Stomach (tissue), 4 donors: ENCODE data around the gene SLC6A12.

ENCODE experiments used
- POLR2A ChIP-seq, 4 donors: fragments of 450-650 bp; IDR thresholded peaks; one replicate each; pipeline ENCODE4 v1.6.1; 2016; ENCODE audit warnings: antibody characterized with exemption in 4 of 4, control low read depth in 2 of 4, mild to moderate bottlenecking in 1 of 4, moderate library complexity in 1 of 4
- TF ChIP-seq, protein P1 (sequence below), 7 experiments: fragments of 450-650 bp in 4 of 7; fragments of 200-600 bp in 3 of 7; sonication (generic) in 3 of 7; IDR thresholded peaks; one replicate each; pipeline ENCODE4 v1.5.1; 2016 to 2019; ENCODE audit warnings: antibody characterized with exemption in 7 of 7, control low read depth in 2 of 7, mild to moderate bottlenecking in 1 of 7

DNA sequence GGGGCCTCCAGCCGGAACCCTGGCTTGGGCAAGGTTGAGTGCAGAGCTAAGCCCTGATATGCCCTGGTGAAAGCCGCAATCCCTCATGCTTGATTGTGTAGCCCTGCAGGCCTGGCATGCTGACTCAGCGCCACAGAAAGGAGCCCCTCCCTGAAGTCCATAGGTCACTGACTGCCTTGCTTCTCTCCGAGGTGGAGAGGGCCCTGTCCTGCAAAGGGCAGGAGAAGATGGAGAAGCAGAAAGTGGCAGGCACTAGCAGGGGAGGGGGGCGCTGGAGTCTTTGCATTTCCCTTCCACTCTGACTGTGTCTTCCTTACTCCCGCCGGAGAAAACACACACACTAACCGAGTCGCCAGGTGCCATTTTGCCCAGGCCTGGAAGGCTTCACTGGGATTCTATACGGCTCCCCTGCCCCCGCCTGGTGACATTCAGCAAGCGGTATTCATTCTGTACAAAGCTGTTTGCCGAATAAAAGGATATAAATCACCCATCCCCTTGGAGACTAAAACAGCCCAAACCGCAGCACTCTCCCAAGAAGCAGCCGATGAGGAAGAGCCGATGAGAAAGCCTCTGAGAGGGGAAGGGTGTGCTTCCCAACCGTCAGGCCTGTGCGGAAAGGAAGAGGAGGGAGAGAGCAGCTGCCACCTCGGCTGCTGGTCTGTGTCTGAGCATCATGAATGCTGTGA, 69.8 kb downstream of the SLC6A12 start:
- TF ChIP-seq, protein P1, sequence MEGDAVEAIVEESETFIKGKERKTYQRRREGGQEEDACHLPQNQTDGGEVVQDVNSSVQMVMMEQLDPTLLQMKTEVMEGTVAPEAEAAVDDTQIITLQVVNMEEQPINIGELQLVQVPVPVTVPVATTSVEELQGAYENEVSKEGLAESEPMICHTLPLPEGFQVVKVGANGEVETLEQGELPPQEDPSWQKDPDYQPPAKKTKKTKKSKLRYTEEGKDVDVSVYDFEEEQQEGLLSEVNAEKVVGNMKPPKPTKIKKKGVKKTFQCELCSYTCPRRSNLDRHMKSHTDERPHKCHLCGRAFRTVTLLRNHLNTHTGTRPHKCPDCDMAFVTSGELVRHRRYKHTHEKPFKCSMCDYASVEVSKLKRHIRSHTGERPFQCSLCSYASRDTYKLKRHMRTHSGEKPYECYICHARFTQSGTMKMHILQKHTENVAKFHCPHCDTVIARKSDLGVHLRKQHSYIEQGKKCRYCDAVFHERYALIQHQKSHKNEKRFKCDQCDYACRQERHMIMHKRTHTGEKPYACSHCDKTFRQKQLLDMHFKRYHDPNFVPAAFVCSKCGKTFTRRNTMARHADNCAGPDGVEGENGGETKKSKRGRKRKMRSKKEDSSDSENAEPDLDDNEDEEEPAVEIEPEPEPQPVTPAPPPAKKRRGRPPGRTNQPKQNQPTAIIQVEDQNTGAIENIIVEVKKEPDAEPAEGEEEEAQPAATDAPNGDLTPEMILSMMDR (IDR thresholded peaks at IDR 0.05) = no peak
- no peak for TF ChIP-seq POLR2A (IDR thresholded peaks at IDR 0.05)
